HUES64 (cell line): ENCODE data around the gene LRRC23.
"Not testable (repeated sequence)": the region's sequence is repeated elsewhere in the genome, so short reads cannot be mapped to it uniquely, and the experiment has no call there.

Experiments used
- H3K27ac ChIP-seq: 2 replicates; pipeline ENCODE4 v1.7.0; 2013; ENCODE audit warnings: low read depth, low read length, inconsistent platforms
- H3K27me3 ChIP-seq: 2 replicates; pipeline ENCODE4 v1.6.1; 2013; ENCODE audit warnings: mild to moderate bottlenecking, low read length; ENCODE audit not compliant: insufficient read depth
- H3K36me3 ChIP-seq: 2 replicates; pipeline ENCODE4 v1.6.1; 2013; ENCODE audit warnings: mild to moderate bottlenecking, low read length; ENCODE audit not compliant: insufficient read depth
- H3K4me1 ChIP-seq: 2 replicates; pipeline ENCODE4 v1.6.1; 2013; ENCODE audit warnings: mild to moderate bottlenecking, low read length, moderate library complexity; ENCODE audit not compliant: insufficient read depth
- H3K4me3 ChIP-seq: 2 replicates; pipeline ENCODE4 v1.5.1; 2013; ENCODE audit warnings: mild to moderate bottlenecking, low read length, moderate library complexity
- H3K9ac ChIP-seq: 2 replicates; pipeline ENCODE4 v1.6.1; 2013; ENCODE audit warnings: mild to moderate bottlenecking, low read depth, low read length
- H3K9me3 ChIP-seq: 2 replicates; pipeline ENCODE4 v1.6.1; 2013; ENCODE audit warnings: low read depth, low read length; ENCODE audit not compliant: insufficient read depth
- WGBS: fragments of 150-250, 120-280 bp; methylation state at CpG from one replicate; pipeline ENCODE4 v1.1.7; 2013; ENCODE audit warnings: missing lambda C conversion rate; 5-methylcytosine and 5-hydroxymethylcytosine counted together

The LRRC23 gene

GRCh38 chr12:6874015-6874368 lies 30.6 kb upstream of the LRRC23 start:
- H3K27me3 ChIP-seq, H3K9me3 ChIP-seq: not testable (repeated sequence)
- Histone ChIP-seq H3K4me1 (peaks cover 13% of the 10 kb centered on the region; the same call in 1 of the 2 replicates), H3K9ac (0 out of 2 replicates have a peak overlapping the region, but pooled peaks have one; percentile 14), H3K27ac (peak overlapping the region; percentile 51; the same call in 1 of the 2 replicates), H3K4me3 (peak overlapping the region; percentile 61), H3K36me3 (peaks cover 28% of the 10 kb centered on the region)
- WGBS: 58% methylated on average over 9 of the region's 9 CpGs

- H3K9me3 ChIP-seq, H3K27me3 ChIP-seq, H3K4me3 ChIP-seq, H3K9ac ChIP-seq, H3K27ac ChIP-seq, H3K4me1 ChIP-seq: not testable (repeated sequence)
- H3K36me3 ChIP-seq: peaks cover 12% of the 10 kb centered on the region
- 95% methylated on average over 10 of the region's 11 CpGs for WGBS
These were observed 24.8 kb upstream of the LRRC23 start for GRCh38 chr12:6879824-6880223.

- 96% methylated on average over 5 of the region's 5 CpGs for WGBS
- no peak overlapping the region for H3K27ac ChIP-seq
- no peak overlapping the region for H3K4me3 ChIP-seq
- peaks cover 11% of the 10 kb centered on the region for H3K36me3 ChIP-seq
- no peaks in the 10 kb centered on the region for H3K27me3 ChIP-seq
- H3K9ac ChIP-seq: no peak overlapping the region
- H3K4me1 ChIP-seq: peaks cover 22% of the 10 kb centered on the region
- no peaks in the 10 kb centered on the region for H3K9me3 ChIP-seq
These were observed 21.4 kb upstream of the LRRC23 start for GRCh38 chr12:6883252-6883651.

- Histone ChIP-seq H3K9me3 (no peaks in the 10 kb centered on the region), H3K4me3 (no peak overlapping the region), H3K36me3 (peaks cover 11% of the 10 kb centered on the region), H3K27me3 (no peaks in the 10 kb centered on the region), H3K9ac (no peak overlapping the region), H3K4me1 (peaks cover 26% of the 10 kb centered on the region), H3K27ac (0 out of 2 replicates have a peak overlapping the region, but pooled peaks have one; percentile 19)
- 93% methylated on average over 11 of the region's 11 CpGs for WGBS
These were observed 20.9 kb upstream of the LRRC23 start for GRCh38 chr12:6883683-6884082.

- WGBS: 77% methylated on average over 22 of the region's 22 CpGs
- Histone ChIP-seq H3K36me3 (peaks cover 11% of the 10 kb centered on the region), H3K9ac (no peak overlapping the region), H3K27ac (peak overlapping the region; percentile 97), H3K4me3 (no peak overlapping the region), H3K4me1 (peaks cover 29% of the 10 kb centered on the region), H3K27me3 (no peaks in the 10 kb centered on the region), H3K9me3 (no peaks in the 10 kb centered on the region)
These were observed 20.1 kb upstream of the LRRC23 start for GRCh38 chr12:6884539-6884938.

GRCh38 chr12:6886206-6886999 lies 18.2 kb upstream of the LRRC23 start:
- peak overlapping the region; percentile 86; the same call in 1 of the 2 replicates for H3K27ac ChIP-seq
- H3K9me3 ChIP-seq, H3K27me3 ChIP-seq, H3K4me3 ChIP-seq, H3K9ac ChIP-seq: not testable (repeated sequence)
- H3K36me3 ChIP-seq: peaks cover 11% of the 10 kb centered on the region
- peaks cover 35% of the 10 kb centered on the region for H3K4me1 ChIP-seq
- WGBS: 41% methylated on average over 9 of the region's 15 CpGs

GRCh38 chr12:6887460-6887859 lies 17.2 kb upstream of the LRRC23 start:
- no peaks in the 10 kb centered on the region for H3K9me3 ChIP-seq
- H3K27me3 ChIP-seq: no peaks in the 10 kb centered on the region
- 94% methylated on average over 8 of the region's 8 CpGs for WGBS
- peaks cover 35% of the 10 kb centered on the region for H3K4me1 ChIP-seq
- H3K4me3 ChIP-seq: no peak overlapping the region
- H3K9ac ChIP-seq: peak overlapping the region; percentile 30; the same call in 1 of the 2 replicates
- peaks cover 11% of the 10 kb centered on the region for H3K36me3 ChIP-seq
- peak overlapping the region; percentile 86; the same call in 1 of the 2 replicates for H3K27ac ChIP-seq

GRCh38 chr12:6888360-6888759 lies 16.3 kb upstream of the LRRC23 start:
- 87% methylated on average over 2 of the region's 2 CpGs for WGBS
- Histone ChIP-seq H3K9ac (no peak overlapping the region), H3K27ac (peak overlapping the region; percentile 45), H3K36me3 (peaks cover 11% of the 10 kb centered on the region), H3K27me3 (no peaks in the 10 kb centered on the region), H3K9me3 (no peaks in the 10 kb centered on the region), H3K4me1 (peaks cover 35% of the 10 kb centered on the region), H3K4me3 (no peak overlapping the region)

- not testable (repeated sequence) for H3K27me3 ChIP-seq, H3K9ac ChIP-seq, H3K27ac ChIP-seq, H3K9me3 ChIP-seq, H3K36me3 ChIP-seq, H3K4me3 ChIP-seq
- peaks cover 35% of the 10 kb centered on the region for H3K4me1 ChIP-seq
- WGBS: 83% methylated on average over 7 of the region's 7 CpGs
These were observed 15.8 kb upstream of the LRRC23 start for GRCh38 chr12:6888794-6889193.

GRCh38 chr12:6889775-6890573 lies 14.6 kb upstream of the LRRC23 start:
- Histone ChIP-seq H3K4me1 (peaks cover 32% of the 10 kb centered on the region), H3K9ac (peak overlapping the region; percentile 84), H3K27ac (peak overlapping the region; percentile 93)
- WGBS: 92% methylated on average over 20 of the region's 21 CpGs
- not testable (repeated sequence) for H3K27me3 ChIP-seq, H3K4me3 ChIP-seq, H3K9me3 ChIP-seq, H3K36me3 ChIP-seq
